ENCODE measurements around the gene GRIK3.

The GRIK3 gene

GRCh38 chr1:36937371-36937770 lies 96.9 kb downstream of the GRIK3 start:
- no peak for TF ChIP-seq CTCF (IDR thresholded peaks at IDR 0.05; ENCODE audit: insufficient read depth, missing control alignments)
- FAIRE-seq (no peak), DNase-seq (ENCODE audit: insufficient read length, low spot score) (no peak)

GRCh38 chr1:36934061-36934460 lies 100.3 kb downstream of the GRIK3 start:
- TF ChIP-seq CTCF (IDR thresholded peaks at IDR 0.05; ENCODE audit: insufficient read depth, missing control alignments) = no peak
- DNase-seq (ENCODE audit: insufficient read length, low spot score) (no peak), FAIRE-seq (no peak)

- TF ChIP-seq CTCF (IDR thresholded peaks at IDR 0.05; ENCODE audit: insufficient read depth, missing control alignments) = no peak
- DNase-seq (ENCODE audit: insufficient read length, low spot score) (no peak), FAIRE-seq (no peak)
Observed at GRCh38 chr1:36927826-36928225, 106.5 kb downstream of the GRIK3 start.

- no peak for FAIRE-seq
- TF ChIP-seq CTCF (IDR thresholded peaks at IDR 0.05; ENCODE audit: insufficient read depth, missing control alignments) = no peak
- no peak for DNase-seq (ENCODE audit: insufficient read length, low spot score)
Observed at GRCh38 chr1:36925251-36925650, 109.1 kb downstream of the GRIK3 start.

GRCh38 chr1:36924282-36924811 lies 110.0 kb downstream of the GRIK3 start:
- no peak for TF ChIP-seq CTCF (IDR thresholded peaks at IDR 0.05; ENCODE audit: insufficient read depth, missing control alignments)
- DNase-seq (ENCODE audit: insufficient read length, low spot score) (no peak), FAIRE-seq (no peak)

- TF ChIP-seq CTCF (IDR thresholded peaks at IDR 0.05; ENCODE audit: insufficient read depth, missing control alignments) = no peak
- DNase-seq (ENCODE audit: insufficient read length, low spot score) (no peak), FAIRE-seq (no peak)
Observed at GRCh38 chr1:36922593-36923426, 111.5 kb downstream of the GRIK3 start.

- FAIRE-seq (no peak), DNase-seq (ENCODE audit: insufficient read length, low spot score) (no peak)
- TF ChIP-seq CTCF (IDR thresholded peaks at IDR 0.05; ENCODE audit: insufficient read depth, missing control alignments) = no peak
Observed at GRCh38 chr1:36922071-36922470, 112.2 kb downstream of the GRIK3 start.
